Mucosa of stomach (tissue), 1 donor: Measurements from ENCODE around the gene DNAJB8.

ENCODE experiments used
- H3K27me3 ChIP-seq: one replicate; pipeline ENCODE4 v1.7.0; 2013; ENCODE audit warnings: mild to moderate bottlenecking, low read length; ENCODE audit not compliant: control insufficient read depth, insufficient read depth
- H3K36me3 ChIP-seq: one replicate; pipeline ENCODE4 v1.7.0; 2013; ENCODE audit warnings: low read length; ENCODE audit not compliant: control insufficient read depth, insufficient read depth
- H3K4me1 ChIP-seq: one replicate; pipeline ENCODE4 v1.7.0; 2013; ENCODE audit warnings: mild to moderate bottlenecking, low read length; ENCODE audit not compliant: control insufficient read depth, insufficient read depth
- H3K4me3 ChIP-seq: one replicate; pipeline ENCODE4 v1.7.0; 2013; ENCODE audit warnings: low read length
- H3K9ac ChIP-seq: one replicate; pipeline ENCODE4 v1.7.0; 2013; ENCODE audit warnings: mild to moderate bottlenecking, low read length, moderate library complexity
- H3K9me3 ChIP-seq: one replicate; pipeline ENCODE4 v1.7.0; 2013; ENCODE audit warnings: mild to moderate bottlenecking, low read length, moderate library complexity; ENCODE audit not compliant: control insufficient read depth
- donor health status: Pancreatic carcinoma.

DNAJB8 gene

GRCh38 chr3:128478576-128479506, 12.2 kb upstream of the DNAJB8 start:
- no peak overlapping the region for H3K9ac ChIP-seq
- H3K4me3 ChIP-seq: no peak overlapping the region
- no peaks in the 10 kb centered on the region for H3K36me3 ChIP-seq
- peaks cover 61% of the 10 kb centered on the region for H3K27me3 ChIP-seq
- no peaks in the 10 kb centered on the region for H3K4me1 ChIP-seq
- no peaks in the 10 kb centered on the region for H3K9me3 ChIP-seq

DNA sequence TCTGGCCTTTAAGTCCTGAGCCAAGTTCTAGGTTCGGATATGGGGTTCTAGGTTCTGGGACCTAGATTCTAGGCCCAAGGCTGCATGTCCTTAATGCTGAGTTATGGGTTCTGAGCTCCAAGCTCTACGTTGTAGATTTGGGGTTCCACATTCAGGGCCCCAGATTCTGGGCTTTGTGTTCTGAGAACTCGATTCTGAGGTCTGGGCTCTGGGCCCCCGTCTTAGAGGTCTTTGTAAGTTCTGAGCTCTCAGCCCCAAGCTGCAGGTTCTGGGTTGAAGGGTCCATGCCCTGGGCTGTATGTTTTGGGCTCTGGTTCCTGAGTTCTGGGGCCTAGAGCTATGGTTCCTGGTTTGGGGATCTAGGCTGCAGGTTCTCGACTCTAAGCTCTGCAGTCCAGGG, 10.0 kb upstream of the DNAJB8 start:
- H3K36me3 ChIP-seq: no peaks in the 10 kb centered on the region
- H3K9ac ChIP-seq: no peak overlapping the region
- H3K4me3 ChIP-seq: no peak overlapping the region
- H3K27me3 ChIP-seq: peaks cover 55% of the 10 kb centered on the region
- H3K9me3 ChIP-seq: no peaks in the 10 kb centered on the region
- H3K4me1 ChIP-seq: no peaks in the 10 kb centered on the region

- no peaks in the 10 kb centered on the region for H3K4me1 ChIP-seq
- no peak overlapping the region for H3K4me3 ChIP-seq
- no peak overlapping the region for H3K9ac ChIP-seq
- H3K27me3 ChIP-seq: peaks cover 42% of the 10 kb centered on the region
- no peaks in the 10 kb centered on the region for H3K36me3 ChIP-seq
- no peaks in the 10 kb centered on the region for H3K9me3 ChIP-seq
These were observed 8.7 kb upstream of the DNAJB8 start for GRCh38 chr3:128475355-128475754.

GRCh38 chr3:128473737-128474136, 7.0 kb upstream of the DNAJB8 start:
- H3K9ac ChIP-seq: no peak overlapping the region
- no peaks in the 10 kb centered on the region for H3K9me3 ChIP-seq
- H3K4me1 ChIP-seq: no peaks in the 10 kb centered on the region
- H3K4me3 ChIP-seq: no peak overlapping the region
- H3K27me3 ChIP-seq: peaks cover 33% of the 10 kb centered on the region
- H3K36me3 ChIP-seq: no peaks in the 10 kb centered on the region

GRCh38 chr3:128473180-128473519, 6.5 kb upstream of the DNAJB8 start:
- Histone ChIP-seq H3K4me3 (no peak overlapping the region), H3K4me1 (no peaks in the 10 kb centered on the region), H3K27me3 (peaks cover 32% of the 10 kb centered on the region), H3K36me3 (no peaks in the 10 kb centered on the region), H3K9ac (no peak overlapping the region), H3K9me3 (no peaks in the 10 kb centered on the region)

GRCh38 chr3:128472449-128473179, 5.9 kb upstream of the DNAJB8 start:
- Histone ChIP-seq H3K9ac (no peak overlapping the region), H3K4me3 (no peak overlapping the region), H3K27me3 (peaks cover 27% of the 10 kb centered on the region), H3K36me3 (no peaks in the 10 kb centered on the region), H3K9me3 (no peaks in the 10 kb centered on the region), H3K4me1 (no peaks in the 10 kb centered on the region)

- no peak overlapping the region for H3K4me3 ChIP-seq
- no peaks in the 10 kb centered on the region for H3K4me1 ChIP-seq
- H3K27me3 ChIP-seq: peaks cover 25% of the 10 kb centered on the region
- no peak overlapping the region for H3K9ac ChIP-seq
- no peaks in the 10 kb centered on the region for H3K9me3 ChIP-seq
- H3K36me3 ChIP-seq: no peaks in the 10 kb centered on the region
These were observed 5.0 kb upstream of the DNAJB8 start for GRCh38 chr3:128471720-128472119.

- Histone ChIP-seq H3K36me3 (no peaks in the 10 kb centered on the region), H3K9me3 (no peaks in the 10 kb centered on the region), H3K27me3 (peaks cover 23% of the 10 kb centered on the region), H3K4me3 (no peak overlapping the region), H3K4me1 (no peaks in the 10 kb centered on the region), H3K9ac (no peak overlapping the region)
These were observed 4.4 kb upstream of the DNAJB8 start for GRCh38 chr3:128471110-128471509.

GRCh38 chr3:128470134-128470899, 3.6 kb upstream of the DNAJB8 start:
- Histone ChIP-seq H3K4me3 (no peak overlapping the region), H3K9ac (no peak overlapping the region), H3K9me3 (no peaks in the 10 kb centered on the region), H3K27me3 (peaks cover 23% of the 10 kb centered on the region), H3K36me3 (no peaks in the 10 kb centered on the region), H3K4me1 (no peaks in the 10 kb centered on the region)

- Histone ChIP-seq H3K36me3 (no peaks in the 10 kb centered on the region), H3K4me1 (no peaks in the 10 kb centered on the region), H3K4me3 (no peak overlapping the region), H3K27me3 (peaks cover 22% of the 10 kb centered on the region), H3K9ac (no peak overlapping the region), H3K9me3 (no peaks in the 10 kb centered on the region)
These were observed 2.9 kb upstream of the DNAJB8 start for GRCh38 chr3:128469556-128469955.

DNA sequence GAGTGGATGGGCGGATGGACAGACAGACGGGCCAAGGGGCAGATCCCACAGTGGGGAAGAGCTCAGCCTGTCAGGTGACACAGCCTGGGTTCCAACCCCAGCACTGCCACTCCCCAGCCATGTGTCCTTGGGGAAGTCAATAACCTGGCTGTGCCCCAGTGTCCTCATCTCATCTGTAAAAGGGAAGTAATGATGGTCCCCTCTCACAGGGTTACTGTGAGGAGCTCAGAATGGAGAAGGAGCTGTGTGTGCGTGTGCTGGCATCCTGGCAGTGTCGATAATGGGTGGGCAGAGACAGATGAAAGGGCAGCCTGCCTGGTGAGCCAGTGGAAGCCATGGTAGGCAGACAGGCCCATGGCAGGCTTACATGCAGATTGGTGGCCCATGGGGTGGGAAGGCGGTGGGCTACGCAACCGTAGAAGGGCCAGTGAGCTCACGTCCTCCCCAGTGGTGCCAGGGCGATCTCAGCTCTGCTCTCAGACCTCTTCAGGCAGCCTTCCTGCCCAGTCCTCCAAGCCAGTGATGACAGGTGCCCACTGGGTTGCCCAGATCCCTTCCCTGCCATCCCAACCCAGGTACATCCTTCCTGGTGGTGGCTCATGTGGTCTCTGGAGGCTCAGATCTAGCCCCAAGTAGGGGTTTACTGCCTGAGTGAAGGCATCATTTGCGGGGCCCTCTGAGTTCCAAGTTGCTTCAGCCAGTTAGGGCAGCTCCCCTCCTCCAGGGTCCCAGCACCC, 2.3 kb upstream of the DNAJB8 start:
- Histone ChIP-seq H3K4me3 (no peak overlapping the region), H3K9ac (no peak overlapping the region), H3K9me3 (no peaks in the 10 kb centered on the region), H3K36me3 (no peaks in the 10 kb centered on the region), H3K4me1 (no peaks in the 10 kb centered on the region), H3K27me3 (peaks cover 19% of the 10 kb centered on the region)
